Psoas muscle (tissue), 8 donors: ENCODE measurements around the gene RAP2A. TPM values are rescaled to one million over a fixed set of nuclear protein-coding genes. Genes with fewer than 3 reads are reported as not detected.

Experiments used
- ATAC-seq, 4 donors: fragments of 200-7000 bp; cut with Tn5 transposase; one replicate each; pipeline ENCODE4 v1.9.1; 2020; ENCODE audit warnings: moderate library complexity in 3 of 4, mild to moderate bottlenecking in 2 of 4
- DNase-seq, 2 donors: peaks; one replicate each; pipeline ENCODE4 v3.0.0-alpha.2; 2020
- H3K27ac ChIP-seq: fragments of 200-600 bp; one replicate; pipeline ENCODE4 v1.8.0; 2022
- H3K27me3 ChIP-seq, 3 donors: fragments of 200-600 bp in 1 of 3; one replicate each; pipeline versions ENCODE4 v1.6.1 to v1.8.0; 2013 to 2022; ENCODE audit warnings: low read length in 2 of 3, mild to moderate bottlenecking in 2 of 3, moderate library complexity in 1 of 3; ENCODE audit not compliant: insufficient read depth in 3 of 3
- H3K36me3 ChIP-seq, 2 donors: fragments of 200-600 bp in 1 of 2; one replicate each; pipeline versions ENCODE4 v1.6.1 to v1.8.0; 2013 to 2022; ENCODE audit warnings: low read depth in 1 of 2, mild to moderate bottlenecking in 1 of 2, moderate library complexity in 1 of 2; ENCODE audit not compliant: insufficient read depth in 1 of 2
- H3K4me1 ChIP-seq: fragments of 200-600 bp; one replicate; pipeline ENCODE4 v1.8.0; 2022
- H3K4me3 ChIP-seq: fragments of 200-600 bp; one replicate; pipeline ENCODE4 v1.8.0; 2022; ENCODE audit warnings: mild to moderate bottlenecking
- H3K9me3 ChIP-seq: fragments of 200-600 bp; one replicate; pipeline ENCODE4 v1.8.0; 2022
- CTCF ChIP-seq: fragments of 200-600 bp; IDR thresholded peaks from one replicate; pipeline ENCODE4 v1.8.0; 2022; ENCODE audit warnings: antibody characterized with exemption
- WGBS, 3 donors: extraction: QIAGEN DNeasy Blood & Tissue Kit; methylation state at CpG; one replicate each; pipeline versions ENCODE4 v1.1.6 to v1.1.7; 2013; 5-methylcytosine and 5-hydroxymethylcytosine counted together
- intact Hi-C, 2 donors: fragments of 100-400 bp; cut with DNase I; formaldehyde crosslinking; loops; one replicate each; pipeline versions ENCODE4 v1.11.0 to v1.14.2; 2022
- polyA plus RNA-seq, 3 donors: library from polyadenylated mRNA; stranded (reverse); fragments of 200-250 nt; gene quantifications; one replicate each; pipeline ENCODE4 v1.2.3, GENCODE V29; 2013
- total RNA-seq, 4 donors: library from RNA; stranded (reverse); fragmentation: NEBNext Ultra II Directional in 2 of 4; extraction: Animal tissue kit (Norgen Biotek cat#: 25700) in 2 of 4; gene quantifications; one replicate each; pipeline versions ENCODE4 v1.2.1 to v1.2.4, GENCODE V29; 2021 to 2023
- donor health status: healthy with polysubstance abuse.
- donor health status: DM: no; HTN: no; CAD: no; lungs with moderate emphysema.
- donor health status: Bipolar disorder and iron deficiency.
- donor health status: healthy.
- donor health status: DM: yes; HTN: yes; CAD: no.
- donor health status: DM: no; HTN: no; CAD: no.
- donor health status: DM: no; HTN: no; CAD: no.
- donor health status: DM: yes; HTN: yes; CAD: no.

The RAP2A gene
- total and polyA plus RNA-seq, 7 donors = 3.8 to 35.7 (median 11.4) TPM

- TF ChIP-seq CTCF = no peak
- ATAC-seq (peak; percentile 90 to 94 (median 92)), DNase-seq (peak; percentile 98 to 99)
- intact Hi-C loops = loop anchor here in 1 of 2 donors (10.0 kb wide), 2 partner anchors 192 to 208 kb away; partner anchors contain the start of gene MBNL2
- Histone ChIP-seq H3K36me3 (no peaks in the 10 kb centered on the region), H3K9me3 (no peaks in the 10 kb centered on the region), H3K27ac (peak overlapping the region; percentile 97), H3K4me3 (peak overlapping the region; percentile 82), H3K27me3 (no peaks in the 10 kb centered on the region), H3K4me1 (peaks cover 46% of the 10 kb centered on the region)
- WGBS, 3 donors = 0% methylated on average over 49 to 50 of the region's 50 CpGs
These were observed 847 bp upstream of the RAP2A start for GRCh38 chr13:97432917-97433726.

GRCh38 chr13:97434397-97435201, 630 bp downstream of the RAP2A start:
- Histone ChIP-seq H3K27ac (peak overlapping the region; percentile 74), H3K4me3 (peak overlapping the region; percentile 84), H3K4me1 (peaks cover 40% of the 10 kb centered on the region), H3K36me3 (peaks cover 0 to 9% of the 10 kb centered on the region in 2 donors), H3K9me3 (no peaks in the 10 kb centered on the region), H3K27me3 (no peaks in the 10 kb centered on the region)
- no peak for TF ChIP-seq CTCF
- intact Hi-C loops = loop anchor here in 1 of 2 donors (10.0 kb wide), 2 partner anchors 190 to 210 kb away; partner anchors contain the start of gene MBNL2
- ATAC-seq = no peak
- peak; percentile 46 to 69 for DNase-seq
- WGBS, 3 donors = 0% methylated on average over 38 to 60 of the region's 60 CpGs

GRCh38 chr13:97435323-97435722, 1.4 kb downstream of the RAP2A start:
- peak overlapping the region; percentile 84 for H3K4me3 ChIP-seq
- 20 to 27% (median 22%) methylated on average over 3 of the region's 3 CpGs for WGBS, 3 donors

GRCh38 chr13:97435794-97436193, 1.8 kb downstream of the RAP2A start:
- ATAC-seq = no peak
- Histone ChIP-seq H3K27me3 (no peaks in the 10 kb centered on the region), H3K9me3 (no peaks in the 10 kb centered on the region), H3K4me3 (peak overlapping the region; percentile 84), H3K27ac (no peak overlapping the region), H3K4me1 (peaks cover 30% of the 10 kb centered on the region), H3K36me3 (peaks cover 0 to 20% of the 10 kb centered on the region in 2 donors)
- intact Hi-C loops = loop anchor here in 1 of 2 donors (10.0 kb wide), 2 partner anchors 189 to 211 kb away; partner anchors contain the start of gene MBNL2
- no peak for DNase-seq
- no peak for TF ChIP-seq CTCF
- 9 to 19% (median 9%) methylated on average over 5 of the region's 5 CpGs for WGBS, 3 donors

More at GRCh38 chr13:97435323-97435722, 1.4 kb downstream of the RAP2A start:
- no peak for DNase-seq
- Histone ChIP-seq H3K27me3 (no peaks in the 10 kb centered on the region), H3K9me3 (no peaks in the 10 kb centered on the region), H3K27ac (no peak overlapping the region), H3K4me1 (peaks cover 33% of the 10 kb centered on the region), H3K36me3 (peaks cover 0 to 16% of the 10 kb centered on the region in 2 donors)
- ATAC-seq = no peak
- TF ChIP-seq CTCF = no peak
- intact Hi-C loops = loop anchor here in 1 of 2 donors (10.0 kb wide), 2 partner anchors 189 to 211 kb away; partner anchors contain the start of gene MBNL2
